Pons (tissue), 1 donor: ENCODE results near the gene CAPN1.

Experiments
- DNase-seq: peaks from one replicate; pipeline ENCODE4 v3.0.0-alpha.2; 2016; ENCODE audit warnings: low spot score

CAPN1 gene

GRCh38 chr11:65260756-65261590 is 79.2 kb downstream of the CAPN1 start:
- no peak for DNase-seq
